HG02610 (cell line): ENCODE results near the gene MDH2.
"Not testable (repeated sequence)": the region's sequence is repeated elsewhere in the genome, so short reads cannot be mapped to it uniquely, and the experiment has no call there.

Experiments
- ATAC-seq: cut with Tn5 transposase; IDR thresholded peaks from one replicate; pipeline ENCODE4 v1.9.1; 2021; ENCODE audit warnings: mild to moderate bottlenecking, moderate library complexity; ENCODE audit not compliant: unreplicated experiment

The MDH2 gene

GRCh38 chr7:76106130-76106529 lies 58.2 kb downstream of the MDH2 start:
- not testable (repeated sequence) for ATAC-seq

- no peak for ATAC-seq
These were observed 59.0 kb downstream of the MDH2 start for GRCh38 chr7:76106893-76107292.

DNA sequence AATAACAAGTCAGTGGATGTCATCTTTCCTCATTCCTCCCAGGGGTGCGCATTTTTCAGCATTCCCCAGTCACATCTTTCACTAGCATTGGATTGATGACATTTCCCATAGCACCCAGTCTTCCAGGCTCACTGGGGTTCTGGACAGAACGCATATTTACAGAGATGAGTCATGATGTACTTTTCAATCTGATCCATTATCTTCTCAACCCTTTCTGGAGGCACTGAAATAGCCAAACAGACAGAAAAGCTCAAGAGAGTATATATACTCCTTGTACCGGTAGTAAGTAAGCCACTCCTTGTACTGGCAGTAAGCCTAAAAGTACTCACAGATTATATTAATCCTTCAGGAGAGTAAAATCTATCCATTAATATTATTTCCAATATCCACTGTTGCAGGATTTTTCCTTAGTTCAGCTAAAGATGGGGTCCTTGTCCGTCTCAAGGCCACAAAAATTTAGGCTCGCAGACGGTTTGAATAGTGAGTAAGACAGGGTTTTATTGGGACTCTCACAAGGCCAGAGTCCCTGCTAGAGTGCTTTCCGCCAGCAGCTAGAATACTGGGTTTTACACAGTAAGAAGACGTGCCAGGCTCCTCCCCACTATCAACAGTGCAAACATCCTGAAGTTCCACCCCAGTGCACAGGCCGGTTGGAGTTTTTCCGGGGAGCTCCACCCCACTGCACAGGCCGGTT lies 60.8 kb downstream of the MDH2 start:
- no peak for ATAC-seq

DNA sequence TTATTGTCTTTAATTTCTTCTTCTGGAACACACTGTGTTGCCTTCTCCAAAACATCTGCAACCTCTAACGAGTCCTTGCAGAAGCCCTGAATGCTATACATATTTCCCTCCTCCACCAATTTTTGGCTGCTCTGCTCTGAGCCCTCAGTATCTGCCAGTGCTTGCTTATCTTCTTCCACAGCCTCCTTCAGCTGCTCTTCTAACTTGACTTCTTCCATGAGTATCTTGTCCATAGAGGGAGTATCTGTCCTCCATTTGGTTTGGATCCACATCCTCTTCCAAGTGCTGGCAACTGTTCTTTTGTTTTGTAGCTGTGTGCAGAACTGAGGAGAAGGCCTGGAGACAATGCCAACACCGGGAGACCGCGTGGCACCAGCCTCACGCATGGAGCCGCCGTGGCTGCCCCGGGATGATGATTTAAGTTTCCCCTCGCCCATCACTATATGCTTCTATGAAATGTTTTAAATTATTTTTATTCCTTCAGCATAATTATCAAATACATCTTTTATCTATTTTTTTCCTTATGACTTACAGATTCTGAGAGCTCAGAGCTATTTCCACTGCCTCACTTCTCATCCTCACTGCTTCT lies 65.2 kb downstream of the MDH2 start:
- not testable (repeated sequence) for ATAC-seq

- not testable (repeated sequence) for ATAC-seq
These were observed 66.8 kb downstream of the MDH2 start for GRCh38 chr7:76114742-76115141.
